IgD-negative memory B cell (primary cell): Measurements from ENCODE around the gene FEM1A. TPM values are rescaled to one million over a fixed set of nuclear protein-coding genes. Genes with fewer than 3 reads are reported as not detected.
A peak's percentile ranks its signal among the peaks of the same experiment; 100 is the strongest.
"Not testable (repeated sequence)": the region's sequence is repeated elsewhere in the genome, so short reads cannot be mapped to it uniquely, and the experiment has no call there.

Experiments
- H3K27ac Mint-ChIP-seq, 3 donors: one replicate each; pipeline ENCODE4 v1.8.0; 2020 to 2022; ENCODE audit warnings: mild to moderate bottlenecking in 3 of 3, mixed read lengths in 3 of 3, moderate library complexity in 1 of 3
- H3K27me3 Mint-ChIP-seq: one replicate; pipeline ENCODE4 v1.8.0; 2021; ENCODE audit warnings: mixed read lengths
- H3K36me3 Mint-ChIP-seq: one replicate; pipeline ENCODE4 v1.8.0; 2020; ENCODE audit warnings: mild to moderate bottlenecking, mixed read lengths
- H3K4me1 Mint-ChIP-seq, 3 donors: one replicate each; pipeline ENCODE4 v1.8.0; 2020 to 2022; ENCODE audit warnings: mixed read lengths in 3 of 3, mild to moderate bottlenecking in 1 of 3
- H3K4me3 Mint-ChIP-seq, 4 donors: one replicate each; pipeline ENCODE4 v1.8.0; 2020 to 2022; ENCODE audit warnings: mild to moderate bottlenecking in 4 of 4, mixed read lengths in 4 of 4, moderate library complexity in 3 of 4
- H3K9me3 Mint-ChIP-seq, 3 donors: one replicate each; pipeline ENCODE4 v1.8.0; 2020 to 2021; ENCODE audit warnings: mixed read lengths in 3 of 3, mild to moderate bottlenecking in 1 of 3
- polyA plus RNA-seq: library from polyadenylated mRNA; unstranded; fragments of 300-500 nt; fragmentation: Illumina TruSeq; gene quantifications from one replicate; pipeline ENCODE4 v1.2.3, GENCODE V29; 2021

FEM1A gene
- 4.1 TPM for polyA plus RNA-seq

GRCh38 chr19:4791183-4792018, at the start of gene FEM1A:
Gene FEM1A, plus strand, starts transcription at chr19:4791734. Its CDS starts 121 bp downstream, at chr19:4791855.
- H3K36me3 Mint-ChIP-seq, result no peaks in the 10 kb centered on the region
- no peaks in the 10 kb centered on the region for H3K9me3 Mint-ChIP-seq
- peaks cover under 1 to 18% (median 10%) of the 10 kb centered on the region in 3 donors for H3K4me1 Mint-ChIP-seq
- H3K4me3 Mint-ChIP-seq, result peak within 1 kb of the TSS; percentile 63 to 92 (median 81)
- H3K27me3 Mint-ChIP-seq, result no peaks in the 10 kb centered on the region
- H3K27ac Mint-ChIP-seq, result peak within 1 kb of the TSS; percentile 28 to 93 (median 44)

GRCh38 chr19:4742723-4743646, 48.5 kb upstream of the FEM1A start:
- Mint-ChIP-seq H3K27me3 (peaks cover 26% of the 10 kb centered on the region), H3K27ac (no peak overlapping the region), H3K9me3 (peaks cover 0 to 3% (median 0%) of the 10 kb centered on the region in 3 donors), H3K4me1 (peaks cover 0 to 3% (median 0%) of the 10 kb centered on the region in 3 donors), H3K4me3 (no peak overlapping the region), H3K36me3 (no peaks in the 10 kb centered on the region)

- peaks cover 0 to 3% (median 0%) of the 10 kb centered on the region in 3 donors for H3K9me3 Mint-ChIP-seq
- H3K36me3 Mint-ChIP-seq, result no peaks in the 10 kb centered on the region
- H3K27ac Mint-ChIP-seq, result no peak overlapping the region
- peaks cover 34% of the 10 kb centered on the region for H3K27me3 Mint-ChIP-seq
- H3K4me1 Mint-ChIP-seq, result peaks cover 0 to 6% (median 0%) of the 10 kb centered on the region in 3 donors
- no peak overlapping the region for H3K4me3 Mint-ChIP-seq
These were observed 46.9 kb upstream of the FEM1A start for GRCh38 chr19:4744451-4745174.

GRCh38 chr19:4745175-4745574, 46.4 kb upstream of the FEM1A start:
- H3K36me3 Mint-ChIP-seq, H3K4me3 Mint-ChIP-seq, H3K27ac Mint-ChIP-seq, H3K9me3 Mint-ChIP-seq, H3K4me1 Mint-ChIP-seq: not testable (repeated sequence)
- peaks cover 35% of the 10 kb centered on the region for H3K27me3 Mint-ChIP-seq

- peaks cover 0 to 6% (median 0%) of the 10 kb centered on the region in 3 donors for H3K9me3 Mint-ChIP-seq
- peaks cover 35% of the 10 kb centered on the region for H3K27me3 Mint-ChIP-seq
- H3K4me3 Mint-ChIP-seq, result no peak overlapping the region
- H3K36me3 Mint-ChIP-seq, result no peaks in the 10 kb centered on the region
- peaks cover 0 to 6% (median 0%) of the 10 kb centered on the region in 3 donors for H3K4me1 Mint-ChIP-seq
- no peak overlapping the region for H3K27ac Mint-ChIP-seq
These were observed 45.5 kb upstream of the FEM1A start for GRCh38 chr19:4745986-4746385.

GRCh38 chr19:4748185-4748584, 43.3 kb upstream of the FEM1A start:
- Mint-ChIP-seq H3K27me3 (peaks cover 28% of the 10 kb centered on the region), H3K27ac (no peak overlapping the region), H3K36me3 (no peaks in the 10 kb centered on the region), H3K4me3 (no peak overlapping the region), H3K9me3 (peaks cover 0 to 4% (median 0%) of the 10 kb centered on the region in 3 donors), H3K4me1 (peaks cover 0 to 6% (median 0%) of the 10 kb centered on the region in 3 donors)

GRCh38 chr19:4748589-4748988, 42.9 kb upstream of the FEM1A start:
- peaks cover 0 to 4% (median 0%) of the 10 kb centered on the region in 3 donors for H3K9me3 Mint-ChIP-seq
- no peak overlapping the region for H3K4me3 Mint-ChIP-seq
- no peaks in the 10 kb centered on the region for H3K36me3 Mint-ChIP-seq
- H3K27ac Mint-ChIP-seq, result no peak overlapping the region
- peaks cover 25% of the 10 kb centered on the region for H3K27me3 Mint-ChIP-seq
- H3K4me1 Mint-ChIP-seq, result peaks cover 0 to 6% (median 0%) of the 10 kb centered on the region in 3 donors

- Mint-ChIP-seq H3K36me3 (no peaks in the 10 kb centered on the region), H3K9me3 (peaks cover 0 to 4% (median 0%) of the 10 kb centered on the region in 3 donors), H3K4me3 (no peak overlapping the region), H3K27me3 (peaks cover 21% of the 10 kb centered on the region), H3K4me1 (peaks cover 0 to 6% (median 0%) of the 10 kb centered on the region in 3 donors), H3K27ac (no peak overlapping the region)
These were observed 41.5 kb upstream of the FEM1A start for GRCh38 chr19:4749870-4750590.

GRCh38 chr19:4754248-4754647, 37.3 kb upstream of the FEM1A start:
- Mint-ChIP-seq H3K27ac (peak overlapping the region in 1 of 3 donors; percentile 82), H3K4me1 (peaks cover 0 to 2% (median 1%) of the 10 kb centered on the region in 3 donors), H3K27me3 (peaks cover 4% of the 10 kb centered on the region), H3K4me3 (no peak overlapping the region), H3K9me3 (peaks cover 0 to 4% (median 3%) of the 10 kb centered on the region in 3 donors), H3K36me3 (no peaks in the 10 kb centered on the region)

GRCh38 chr19:4755459-4755858, 36.1 kb upstream of the FEM1A start:
- H3K36me3 Mint-ChIP-seq, result no peaks in the 10 kb centered on the region
- H3K4me1 Mint-ChIP-seq, result peaks cover 0 to 7% (median 6%) of the 10 kb centered on the region in 3 donors
- peaks cover 7% of the 10 kb centered on the region for H3K27me3 Mint-ChIP-seq
- no peak overlapping the region for H3K27ac Mint-ChIP-seq
- H3K9me3 Mint-ChIP-seq, result peaks cover 0 to 3% (median 0%) of the 10 kb centered on the region in 3 donors
- no peak overlapping the region for H3K4me3 Mint-ChIP-seq

GRCh38 chr19:4758082-4758481, 33.5 kb upstream of the FEM1A start:
- no peak overlapping the region for H3K4me3 Mint-ChIP-seq
- H3K36me3 Mint-ChIP-seq, result no peaks in the 10 kb centered on the region
- H3K27me3 Mint-ChIP-seq, result peaks cover 17% of the 10 kb centered on the region
- H3K4me1 Mint-ChIP-seq, result peaks cover 0 to 9% (median 6%) of the 10 kb centered on the region in 3 donors
- no peak overlapping the region for H3K27ac Mint-ChIP-seq
- peaks cover 0 to 3% (median 0%) of the 10 kb centered on the region in 3 donors for H3K9me3 Mint-ChIP-seq

GRCh38 chr19:4758659-4759058, 32.9 kb upstream of the FEM1A start:
- H3K4me3 Mint-ChIP-seq, result peak overlapping the region in 1 of 4 donors; percentile 67
- H3K27ac Mint-ChIP-seq, result peak overlapping the region in 1 of 3 donors; percentile 79
- H3K27me3 Mint-ChIP-seq, result peaks cover 20% of the 10 kb centered on the region
- H3K9me3 Mint-ChIP-seq, result peaks cover 0 to 3% (median 0%) of the 10 kb centered on the region in 3 donors
- peaks cover 0 to 9% (median 6%) of the 10 kb centered on the region in 3 donors for H3K4me1 Mint-ChIP-seq
- no peaks in the 10 kb centered on the region for H3K36me3 Mint-ChIP-seq

- peak overlapping the region in 3 of 4 donors; percentile 41 to 75 (median 67) for H3K4me3 Mint-ChIP-seq
- peaks cover 0 to 9% (median 6%) of the 10 kb centered on the region in 3 donors for H3K4me1 Mint-ChIP-seq
- peaks cover 30% of the 10 kb centered on the region for H3K27me3 Mint-ChIP-seq
- H3K27ac Mint-ChIP-seq, result peak overlapping the region in 2 of 3 donors; percentile 46 to 86
- H3K36me3 Mint-ChIP-seq, result no peaks in the 10 kb centered on the region
- peaks cover 0 to 3% (median 0%) of the 10 kb centered on the region in 3 donors for H3K9me3 Mint-ChIP-seq
These were observed 31.9 kb upstream of the FEM1A start for GRCh38 chr19:4759388-4760284.
